Measurements from ENCODE around the gene SAYSD1. TPM values are rescaled to one million over a fixed set of nuclear protein-coding genes. Genes with fewer than 3 reads are reported as not detected.
A peak's percentile ranks its signal among the peaks of the same experiment; 100 is the strongest.

The SAYSD1 gene
- total RNA-seq, 2 experiments from 2014 or later, result 16.0 to 16.8 TPM

GRCh38 chr6:39114388-39114703, 640 bp downstream of the SAYSD1 start:
- intact Hi-C loops (cut with micrococcal nuclease), result no loop called here
- no peak for TF ChIP-seq CTCF (IDR thresholded peaks at IDR 0.05)
- ATAC-seq, result peak; percentile 3
- POLR2A ChIA-PET, result interaction anchor here (1.0 to 1.7 kb wide), 7 partner anchors 9 to 114 kb away, joined by 3 to 5 read pairs (median 4); partner anchors contain the start of gene KCNK5
- Mint-ChIP-seq H3K4me3 (peak overlapping the region; percentile 89), H3K4me1 (ENCODE audit: low read depth) (peaks cover 69% of the 10 kb centered on the region), H3K27ac (peak overlapping the region; percentile 91), H3K36me3 (ENCODE audit: low read depth) (peaks cover 19% of the 10 kb centered on the region), H3K9me3 (peaks cover 2% of the 10 kb centered on the region), H3K27me3 (no peaks in the 10 kb centered on the region)
- CTCF ChIA-PET, result interaction anchor here (1.2 to 3.0 kb wide), 6 partner anchors 24 to 117 kb away, joined by 3 to 7 read pairs (median 4); no protein-coding TSS in a partner anchor
- DNase-seq, result no peak

- ChIA-PET CTCF (interaction anchor here (1.2 to 3.0 kb wide), 5 partner anchors 25 to 117 kb away, joined by 3 to 7 read pairs (median 5); no protein-coding TSS in a partner anchor), POLR2A (interaction anchor here (1.0 to 1.7 kb wide), 3 partner anchors 40 to 115 kb away, joined by 3 to 5 read pairs (median 4); partner anchors contain the start of gene KCNK5)
- H3K4me3 Mint-ChIP-seq, result peak overlapping the region; percentile 89
- DNase-seq, result no peak
- peaks cover 74% of the 10 kb centered on the region for H3K4me1 Mint-ChIP-seq (ENCODE audit: low read depth)
- H3K36me3 Mint-ChIP-seq (ENCODE audit: low read depth), result peaks cover 25% of the 10 kb centered on the region
- no peaks in the 10 kb centered on the region for H3K27me3 Mint-ChIP-seq
- peaks cover 2% of the 10 kb centered on the region for H3K9me3 Mint-ChIP-seq
- ATAC-seq, result no peak
- intact Hi-C loops (cut with micrococcal nuclease), result no loop called here
- TF ChIP-seq CTCF (IDR thresholded peaks at IDR 0.05), result no peak
- H3K27ac Mint-ChIP-seq, result peak overlapping the region; percentile 91
Observed at GRCh38 chr6:39113788-39114187, 1.2 kb downstream of the SAYSD1 start.

- CTCF ChIA-PET, result interaction anchor here (0.9 to 1.9 kb wide), 7 partner anchors 9 to 191 kb away, joined by 3 to 5 read pairs (median 3); no protein-coding TSS in a partner anchor
Observed at GRCh38 chr6:39111280-39111679, 3.7 kb downstream of the SAYSD1 start.

GRCh38 chr6:39108041-39108839, 6.7 kb downstream of the SAYSD1 start:
- no peak for DNase-seq
- ChIA-PET CTCF (interaction anchor here (1.0 to 1.6 kb wide), 3 partner anchors 20 to 195 kb away, joined by 3 to 5 read pairs (median 4); no protein-coding TSS in a partner anchor), POLR2A (interaction anchor here (1.2 kb wide), 1 partner anchor 53 kb away, joined by 4 read pairs; no protein-coding TSS in a partner anchor)
- no peaks in the 10 kb centered on the region for H3K9me3 Mint-ChIP-seq
- no peak for ATAC-seq
- H3K36me3 Mint-ChIP-seq (ENCODE audit: low read depth), result peaks cover 62% of the 10 kb centered on the region
- no peak for TF ChIP-seq CTCF (IDR thresholded peaks at IDR 0.05)
- intact Hi-C loops (cut with micrococcal nuclease), result no loop called here
- H3K4me1 Mint-ChIP-seq (ENCODE audit: low read depth), result peaks cover 57% of the 10 kb centered on the region
- peak overlapping the region; percentile 2 for H3K27ac Mint-ChIP-seq
- H3K4me3 Mint-ChIP-seq, result no peak overlapping the region
- no peaks in the 10 kb centered on the region for H3K27me3 Mint-ChIP-seq

More at GRCh38 chr6:39111280-39111679, 3.7 kb downstream of the SAYSD1 start:
- DNase-seq, result peak; percentile 25
- H3K36me3 Mint-ChIP-seq (ENCODE audit: low read depth), result peaks cover 41% of the 10 kb centered on the region
- H3K27me3 Mint-ChIP-seq, result no peaks in the 10 kb centered on the region
- H3K27ac Mint-ChIP-seq, result peak overlapping the region; percentile 91
- no peaks in the 10 kb centered on the region for H3K9me3 Mint-ChIP-seq
- no peak for TF ChIP-seq CTCF (IDR thresholded peaks at IDR 0.05)
- peak; percentile 25 for ATAC-seq
- peak overlapping the region; percentile 89 for H3K4me3 Mint-ChIP-seq
- peaks cover 77% of the 10 kb centered on the region for H3K4me1 Mint-ChIP-seq (ENCODE audit: low read depth)
- POLR2A ChIA-PET, result interaction anchor here (0.7 to 1.5 kb wide), 6 partner anchors 9 to 686 kb away, joined by 3 to 6 read pairs (median 4); partner anchors contain the start of gene KCNK5
- intact Hi-C loops (cut with micrococcal nuclease), result loop anchor here (2.0 kb wide), 1 partner anchor 42 kb away; no protein-coding TSS in a partner anchor

Measured in activated CD8-positive, alpha-beta T cell treated with anti-CD3 and anti-CD28 coated beads for 36 hours (primary cell).